Dendritic cell treated with granulocyte-macrophage colony-stimulating factor and Interleukin-4, amounts not matched to agents 40 ng/mL and 50 ng/mL, for 4 days (primary cell): Measurements from ENCODE around the gene PPFIBP1.

Experiments used
- H3K27ac Mint-ChIP-seq: one replicate; pipeline ENCODE4 v1.8.0; 2022; ENCODE audit warnings: mild to moderate bottlenecking, mixed read lengths
- H3K27me3 Mint-ChIP-seq: one replicate; pipeline ENCODE4 v1.8.0; 2022; ENCODE audit warnings: mild to moderate bottlenecking, mixed read lengths
- H3K36me3 Mint-ChIP-seq: one replicate; pipeline ENCODE4 v1.8.0; 2022; ENCODE audit warnings: low read depth, mixed read lengths
- H3K4me1 Mint-ChIP-seq: one replicate; pipeline ENCODE4 v1.8.0; 2022; ENCODE audit warnings: low read depth, mixed read lengths
- H3K4me3 Mint-ChIP-seq: one replicate; pipeline ENCODE4 v1.8.0; 2022; ENCODE audit warnings: mild to moderate bottlenecking, moderate library complexity, mixed read lengths
- H3K9me3 Mint-ChIP-seq: one replicate; pipeline ENCODE4 v1.8.0; 2022; ENCODE audit warnings: mixed read lengths
- intact Hi-C: fragments of 100-400 bp; cut with micrococcal nuclease; formaldehyde crosslinking; loops from one replicate; pipeline ENCODE4 v1.15.0; 2022

The PPFIBP1 gene

GRCh38 chr12:27521981-27522380, 2.0 kb upstream of the PPFIBP1 start:
- Mint-ChIP-seq H3K4me3 (no peak overlapping the region), H3K9me3 (no peaks in the 10 kb centered on the region), H3K4me1 (peaks cover 27% of the 10 kb centered on the region), H3K36me3 (peaks cover 7% of the 10 kb centered on the region), H3K27me3 (peaks cover 11% of the 10 kb centered on the region), H3K27ac (no peak overlapping the region)
- intact Hi-C loops = loop anchor here (5.0 kb wide), 2 partner anchors 85 to 190 kb away; partner anchors contain the start of gene BMAL2

DNA sequence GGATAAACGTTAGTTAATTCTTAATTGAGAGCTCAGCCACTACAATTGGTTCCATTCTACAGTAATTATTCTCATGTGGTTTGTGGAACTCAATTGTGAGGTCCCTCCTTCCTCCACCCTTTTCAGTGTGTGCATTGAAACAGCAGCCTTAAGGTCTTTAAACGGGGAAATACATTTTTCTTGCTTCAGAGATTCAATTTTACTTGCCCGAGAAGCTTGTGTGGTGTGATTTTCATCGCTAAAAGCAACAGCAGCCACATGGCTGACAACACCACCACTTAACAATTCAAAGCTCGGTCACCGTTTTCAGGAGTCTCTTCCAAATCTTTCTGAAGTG, 733 bp upstream of the PPFIBP1 start:
- Mint-ChIP-seq H3K9me3 (no peaks in the 10 kb centered on the region), H3K4me1 (peaks cover 27% of the 10 kb centered on the region), H3K27ac (peak overlapping the region; percentile 84), H3K27me3 (peaks cover 11% of the 10 kb centered on the region), H3K4me3 (peak overlapping the region; percentile 95), H3K36me3 (peaks cover 13% of the 10 kb centered on the region)
- intact Hi-C loops = loop anchor here (5.0 kb wide), 2 partner anchors 86 to 191 kb away; partner anchors contain the start of gene BMAL2

- Mint-ChIP-seq H3K9me3 (no peaks in the 10 kb centered on the region), H3K4me1 (peaks cover 27% of the 10 kb centered on the region), H3K27ac (peak overlapping the region; percentile 84), H3K4me3 (peak overlapping the region; percentile 95), H3K27me3 (peaks cover 10% of the 10 kb centered on the region), H3K36me3 (peaks cover 13% of the 10 kb centered on the region)
- intact Hi-C loops = loop anchor here (5.0 kb wide), 2 partner anchors 87 to 192 kb away; partner anchors contain the start of gene BMAL2
Measured at GRCh38 chr12:27524494-27524835, 459 bp downstream of the PPFIBP1 start.

- Mint-ChIP-seq H3K4me3 (peak overlapping the region; percentile 95), H3K9me3 (no peaks in the 10 kb centered on the region), H3K27me3 (peaks cover 8% of the 10 kb centered on the region), H3K27ac (peak overlapping the region; percentile 75), H3K36me3 (peaks cover 13% of the 10 kb centered on the region), H3K4me1 (peaks cover 28% of the 10 kb centered on the region)
- intact Hi-C loops = loop anchor here (5.0 kb wide), 2 partner anchors 88 to 193 kb away; partner anchors contain the start of gene BMAL2
Measured at GRCh38 chr12:27524839-27525753, 1.1 kb downstream of the PPFIBP1 start.

GRCh38 chr12:27527512-27527911, 3.5 kb downstream of the PPFIBP1 start:
- H3K27ac Mint-ChIP-seq = no peak overlapping the region
- intact Hi-C loops = no loop called here
- no peaks in the 10 kb centered on the region for H3K27me3 Mint-ChIP-seq
- H3K36me3 Mint-ChIP-seq = peaks cover 13% of the 10 kb centered on the region
- H3K9me3 Mint-ChIP-seq = no peaks in the 10 kb centered on the region
- H3K4me3 Mint-ChIP-seq = no peak overlapping the region
- H3K4me1 Mint-ChIP-seq = peaks cover 42% of the 10 kb centered on the region

DNA sequence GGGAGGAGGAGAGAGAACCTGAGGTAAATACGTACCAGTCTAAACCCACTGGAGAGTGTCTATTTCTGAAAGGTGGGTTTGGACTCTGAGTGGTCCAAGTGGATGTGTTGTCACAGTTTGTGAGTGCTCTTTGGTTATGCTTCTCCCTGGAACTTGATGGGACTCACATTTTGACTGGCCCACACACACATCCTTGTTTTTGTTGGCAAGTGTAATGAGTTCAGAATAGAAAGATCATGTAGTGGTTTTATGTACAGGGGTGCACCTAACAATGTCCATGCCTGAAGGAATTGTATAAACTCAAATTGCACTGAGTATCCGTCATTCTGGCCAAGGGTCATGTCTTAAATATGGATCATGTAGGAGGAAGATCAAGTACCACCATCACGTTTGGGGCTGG, 4.8 kb downstream of the PPFIBP1 start:
- Mint-ChIP-seq H3K27me3 (no peaks in the 10 kb centered on the region), H3K4me3 (no peak overlapping the region), H3K4me1 (peaks cover 44% of the 10 kb centered on the region), H3K9me3 (no peaks in the 10 kb centered on the region), H3K36me3 (peaks cover 14% of the 10 kb centered on the region), H3K27ac (no peak overlapping the region)
- intact Hi-C loops = no loop called here

DNA sequence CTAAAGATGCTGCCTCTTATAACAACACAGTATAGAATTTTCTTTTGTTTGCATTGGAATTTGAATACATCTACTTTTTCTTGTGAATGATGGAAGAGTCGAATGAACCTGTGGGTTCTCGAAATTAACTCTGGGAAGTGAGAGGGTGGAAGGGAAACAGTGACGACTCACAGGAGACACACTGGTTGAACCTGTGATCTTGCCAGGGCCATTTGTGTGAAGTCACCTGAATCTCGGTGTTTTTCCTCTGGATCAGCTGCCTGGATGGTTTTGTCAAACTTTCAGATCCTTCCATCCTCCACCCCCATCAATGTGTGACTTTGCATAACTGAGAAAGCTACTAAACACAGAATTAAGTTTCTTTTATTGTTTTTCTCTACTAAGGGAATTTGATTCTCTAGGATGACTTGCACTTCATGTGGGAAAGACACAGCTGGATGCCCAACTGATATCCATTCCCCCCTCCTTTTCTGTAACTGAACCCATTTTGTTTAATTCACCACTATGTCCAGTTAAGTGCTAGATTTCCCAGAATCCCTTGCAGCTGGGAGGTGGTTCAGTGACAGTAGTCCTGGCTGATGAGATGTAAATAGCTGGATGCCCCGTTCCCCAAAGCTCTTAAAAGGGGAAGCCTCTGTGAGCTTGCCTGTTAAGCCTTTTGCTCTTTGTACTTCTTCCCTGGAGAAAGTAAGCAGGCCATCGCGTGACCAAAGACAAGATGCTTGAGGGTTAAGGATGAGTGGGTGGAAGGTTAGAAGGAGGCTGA, 6.3 kb downstream of the PPFIBP1 start:
- Mint-ChIP-seq H3K9me3 (no peaks in the 10 kb centered on the region), H3K27ac (peak overlapping the region; percentile 18), H3K36me3 (peaks cover 11% of the 10 kb centered on the region), H3K27me3 (no peaks in the 10 kb centered on the region), H3K4me3 (no peak overlapping the region), H3K4me1 (peaks cover 48% of the 10 kb centered on the region)
- intact Hi-C loops = no loop called here

DNA sequence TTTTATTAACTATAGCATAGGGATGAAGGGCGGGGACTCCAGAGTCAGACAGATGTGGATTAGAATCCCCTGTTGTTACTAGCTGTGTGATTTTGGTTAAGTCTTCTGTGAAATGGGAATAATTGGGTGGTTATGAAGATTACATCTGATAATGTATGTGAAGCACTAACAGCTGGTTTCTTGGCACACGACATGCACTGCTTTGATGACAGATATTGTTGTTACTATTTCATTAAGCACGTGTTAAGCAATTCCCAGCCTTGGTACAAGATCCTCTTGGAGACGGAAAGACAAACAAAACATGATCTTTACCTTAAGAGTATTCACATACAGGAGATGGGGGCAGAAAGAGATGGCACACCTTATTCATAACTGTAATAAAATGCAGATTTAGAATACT, 7.9 kb downstream of the PPFIBP1 start:
- peaks cover 40% of the 10 kb centered on the region for H3K4me1 Mint-ChIP-seq
- no peak overlapping the region for H3K27ac Mint-ChIP-seq
- intact Hi-C loops = no loop called here
- H3K36me3 Mint-ChIP-seq = peaks cover 23% of the 10 kb centered on the region
- no peaks in the 10 kb centered on the region for H3K27me3 Mint-ChIP-seq
- no peaks in the 10 kb centered on the region for H3K9me3 Mint-ChIP-seq
- no peak overlapping the region for H3K4me3 Mint-ChIP-seq

DNA sequence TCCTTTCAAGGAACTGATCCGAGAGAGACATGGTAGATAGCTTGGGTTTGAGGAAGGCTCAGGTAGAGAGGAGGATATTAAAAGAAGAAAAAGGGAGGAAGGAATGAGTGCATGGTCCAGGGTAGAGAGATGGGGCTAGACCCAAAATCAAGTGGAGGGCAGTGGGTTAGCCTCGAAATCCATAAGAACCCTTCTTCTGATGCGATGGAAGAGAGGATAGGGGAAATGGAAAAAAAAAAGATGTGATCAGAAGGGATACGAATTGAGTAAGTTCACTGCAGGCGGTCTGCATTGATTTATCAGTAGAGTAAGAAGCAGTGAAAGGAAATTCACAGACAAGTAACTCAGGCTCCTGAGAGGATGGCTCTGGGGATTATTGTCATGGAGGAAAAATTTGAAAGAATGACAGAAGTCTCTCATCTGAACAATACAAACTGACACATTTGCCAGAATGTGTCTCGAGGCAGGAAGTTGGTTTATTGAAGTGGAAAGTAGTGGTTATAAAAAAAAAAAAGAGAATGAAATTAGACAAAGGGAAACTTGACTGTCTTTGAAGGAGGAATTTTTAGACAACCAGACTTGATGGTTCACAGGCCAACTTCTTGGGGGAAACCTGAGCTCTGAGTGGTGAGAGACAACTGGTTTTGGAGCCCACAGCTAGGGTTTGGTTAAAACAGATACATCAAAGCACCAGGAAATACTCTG, 10.2 kb downstream of the PPFIBP1 start:
- Mint-ChIP-seq H3K4me1 (peaks cover 46% of the 10 kb centered on the region), H3K4me3 (no peak overlapping the region), H3K27me3 (no peaks in the 10 kb centered on the region), H3K9me3 (no peaks in the 10 kb centered on the region), H3K27ac (peak overlapping the region; percentile 15), H3K36me3 (peaks cover 23% of the 10 kb centered on the region)
- intact Hi-C loops = no loop called here

GRCh38 chr12:27534765-27535161, 10.8 kb downstream of the PPFIBP1 start:
- Mint-ChIP-seq H3K4me1 (peaks cover 46% of the 10 kb centered on the region), H3K4me3 (no peak overlapping the region), H3K27ac (no peak overlapping the region), H3K27me3 (no peaks in the 10 kb centered on the region), H3K36me3 (peaks cover 23% of the 10 kb centered on the region), H3K9me3 (no peaks in the 10 kb centered on the region)
- intact Hi-C loops = no loop called here

DNA sequence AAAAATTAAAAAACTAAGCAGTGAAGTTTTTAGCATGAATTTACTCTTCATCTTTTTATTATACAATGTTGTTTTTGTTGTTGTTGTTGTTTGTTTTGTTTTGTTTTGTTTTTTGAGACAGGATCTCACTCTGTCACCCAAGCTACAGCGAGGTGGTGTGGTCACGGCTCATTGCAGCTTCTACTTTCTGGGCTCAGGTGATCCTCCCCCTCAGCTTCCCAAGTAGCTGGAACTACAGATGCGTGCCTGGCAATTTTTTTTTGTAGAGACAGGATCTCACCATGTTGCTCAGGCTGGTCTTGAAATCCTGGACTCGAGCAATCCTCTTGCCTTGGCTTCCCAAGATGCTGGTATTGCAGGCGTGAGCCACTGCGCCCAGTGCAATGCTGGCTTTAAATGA, 11.3 kb downstream of the PPFIBP1 start:
- Mint-ChIP-seq H3K27ac (no peak overlapping the region), H3K4me3 (no peak overlapping the region), H3K9me3 (no peaks in the 10 kb centered on the region), H3K4me1 (peaks cover 43% of the 10 kb centered on the region), H3K36me3 (peaks cover 23% of the 10 kb centered on the region), H3K27me3 (no peaks in the 10 kb centered on the region)
- intact Hi-C loops = no loop called here

- intact Hi-C loops = no loop called here
- Mint-ChIP-seq H3K4me3 (no peak overlapping the region), H3K27ac (no peak overlapping the region), H3K4me1 (peaks cover 22% of the 10 kb centered on the region), H3K27me3 (no peaks in the 10 kb centered on the region), H3K9me3 (no peaks in the 10 kb centered on the region), H3K36me3 (peaks cover 29% of the 10 kb centered on the region)
Measured at GRCh38 chr12:27537855-27538675, 14.1 kb downstream of the PPFIBP1 start.

GRCh38 chr12:27539191-27539631, 15.2 kb downstream of the PPFIBP1 start:
- H3K9me3 Mint-ChIP-seq = no peaks in the 10 kb centered on the region
- H3K4me3 Mint-ChIP-seq = no peak overlapping the region
- H3K4me1 Mint-ChIP-seq = peaks cover 13% of the 10 kb centered on the region
- H3K27ac Mint-ChIP-seq = no peak overlapping the region
- intact Hi-C loops = no loop called here
- peaks cover 25% of the 10 kb centered on the region for H3K36me3 Mint-ChIP-seq
- H3K27me3 Mint-ChIP-seq = no peaks in the 10 kb centered on the region
